ENCODE data around the gene PRKCB. TPM values are rescaled to one million over a fixed set of nuclear protein-coding genes. Genes with fewer than 3 reads are reported as not detected.

The PRKCB gene
- total and polyA plus RNA-seq, 2 donors (not counting 1 experiment from before 2014, with no cell fraction given): 0.01 TPM; not detected in 1

GRCh38 chr16:24035127-24035842 lies 199.5 kb downstream of the PRKCB start:
- no peak overlapping the region for H3K27ac ChIP-seq (ENCODE audit: insufficient read depth, low read length)
- H2AFZ ChIP-seq (ENCODE audit: low read length): no peak overlapping the region
- H3K9ac ChIP-seq (ENCODE audit: insufficient read depth, low read length): no peak overlapping the region
- H3K27me3 ChIP-seq (ENCODE audit: control insufficient read depth, insufficient read depth, low read length): no peaks in the 10 kb centered on the region
- H3K4me2 ChIP-seq (ENCODE audit: extremely low read depth, insufficient read depth, low read length): no peak overlapping the region
- H3K9me3 ChIP-seq (ENCODE audit: control insufficient read depth, insufficient read depth, low read depth, low read length): no peaks in the 10 kb centered on the region
- no peaks in the 10 kb centered on the region for H3K79me2 ChIP-seq (ENCODE audit: control insufficient read depth, insufficient read depth, low read length)
- no peaks in the 10 kb centered on the region for H3K36me3 ChIP-seq (ENCODE audit: control insufficient read depth, insufficient read depth, low read length)
- TF ChIP-seq CTCF (conservative IDR thresholded peaks at IDR 0.05 in 1 of 2, IDR thresholded peaks at IDR 0.05 in 1 of 2; ENCODE audit: low read depth in 1 of 2, low read length in 2 of 2): no peak
- TF ChIP-seq EZH2 (IDR thresholded peaks at IDR 0.05; ENCODE audit: low read length, missing control alignments): no peak
- H3K4me1 ChIP-seq (ENCODE audit: control insufficient read depth, extremely low read depth, insufficient read depth, low read length): no peaks in the 10 kb centered on the region
- H3K4me3 ChIP-seq (replicated peaks in 1 of 4; ENCODE audit: control extremely low read depth in 1 of 4, insufficient read depth in 1 of 4, low read depth in 3 of 4, low read length in 4 of 4): no peak overlapping the region
- no peak for DNase-seq (ENCODE audit: low read depth in 2 of 2)
- no peaks in the 10 kb centered on the region for H4K20me1 ChIP-seq (ENCODE audit: control insufficient read depth, extremely low read depth, insufficient read depth, low read length)

- no peak overlapping the region for H2AFZ ChIP-seq (ENCODE audit: low read length)
- no peak overlapping the region for H3K4me2 ChIP-seq (ENCODE audit: extremely low read depth, insufficient read depth, low read length)
- no peaks in the 10 kb centered on the region for H3K79me2 ChIP-seq (ENCODE audit: control insufficient read depth, insufficient read depth, low read length)
- no peaks in the 10 kb centered on the region for H3K4me1 ChIP-seq (ENCODE audit: control insufficient read depth, extremely low read depth, insufficient read depth, low read length)
- no peaks in the 10 kb centered on the region for H3K36me3 ChIP-seq (ENCODE audit: control insufficient read depth, insufficient read depth, low read length)
- H3K27me3 ChIP-seq (ENCODE audit: control insufficient read depth, insufficient read depth, low read length): no peaks in the 10 kb centered on the region
- no peaks in the 10 kb centered on the region for H3K9me3 ChIP-seq (ENCODE audit: control insufficient read depth, insufficient read depth, low read depth, low read length)
- TF ChIP-seq EZH2 (IDR thresholded peaks at IDR 0.05; ENCODE audit: low read length, missing control alignments) (no peak), CTCF (conservative IDR thresholded peaks at IDR 0.05 in 1 of 2, IDR thresholded peaks at IDR 0.05 in 1 of 2; ENCODE audit: low read depth in 1 of 2, low read length in 2 of 2) (no peak)
- no peak overlapping the region for H3K9ac ChIP-seq (ENCODE audit: insufficient read depth, low read length)
- no peak overlapping the region for H3K4me3 ChIP-seq (replicated peaks in 1 of 4; ENCODE audit: control extremely low read depth in 1 of 4, insufficient read depth in 1 of 4, low read depth in 3 of 4, low read length in 4 of 4)
- no peak for DNase-seq (ENCODE audit: low read depth in 2 of 2)
- H4K20me1 ChIP-seq (ENCODE audit: control insufficient read depth, extremely low read depth, insufficient read depth, low read length): no peaks in the 10 kb centered on the region
- H3K27ac ChIP-seq (ENCODE audit: insufficient read depth, low read length): no peak overlapping the region
Measured at GRCh38 chr16:24036038-24036543, 200.3 kb downstream of the PRKCB start.

- TF ChIP-seq CTCF (conservative IDR thresholded peaks at IDR 0.05 in 1 of 2, IDR thresholded peaks at IDR 0.05 in 1 of 2; ENCODE audit: low read depth in 1 of 2, low read length in 2 of 2): peak; percentile 71
- no peak for TF ChIP-seq EZH2 (IDR thresholded peaks at IDR 0.05; ENCODE audit: low read length, missing control alignments)
- no peaks in the 10 kb centered on the region for H3K27me3 ChIP-seq (ENCODE audit: control insufficient read depth, insufficient read depth, low read length)
- no peaks in the 10 kb centered on the region for H3K4me1 ChIP-seq (ENCODE audit: control insufficient read depth, extremely low read depth, insufficient read depth, low read length)
- DNase-seq (ENCODE audit: low read depth in 2 of 2): peak; percentile 6 to 42
- no peaks in the 10 kb centered on the region for H4K20me1 ChIP-seq (ENCODE audit: control insufficient read depth, extremely low read depth, insufficient read depth, low read length)
- no peaks in the 10 kb centered on the region for H3K36me3 ChIP-seq (ENCODE audit: control insufficient read depth, insufficient read depth, low read length)
- no peak overlapping the region for H3K27ac ChIP-seq (ENCODE audit: insufficient read depth, low read length)
- no peak overlapping the region for H3K4me3 ChIP-seq (replicated peaks in 1 of 4; ENCODE audit: control extremely low read depth in 1 of 4, insufficient read depth in 1 of 4, low read depth in 3 of 4, low read length in 4 of 4)
- no peaks in the 10 kb centered on the region for H3K79me2 ChIP-seq (ENCODE audit: control insufficient read depth, insufficient read depth, low read length)
- H3K9me3 ChIP-seq (ENCODE audit: control insufficient read depth, insufficient read depth, low read depth, low read length): no peaks in the 10 kb centered on the region
- H3K9ac ChIP-seq (ENCODE audit: insufficient read depth, low read length): no peak overlapping the region
- H3K4me2 ChIP-seq (ENCODE audit: extremely low read depth, insufficient read depth, low read length): no peak overlapping the region
- no peak overlapping the region for H2AFZ ChIP-seq (ENCODE audit: low read length)
Measured at GRCh38 chr16:24036614-24037013, 200.8 kb downstream of the PRKCB start.
